ENCODE results near the gene SLC34A2. TPM values are rescaled to one million over a fixed set of nuclear protein-coding genes. Genes with fewer than 3 reads are reported as not detected.

Gene SLC34A2
- total and polyA plus RNA-seq, 11 donors: 0.04 to 5.5 TPM; not detected in 9

DNA sequence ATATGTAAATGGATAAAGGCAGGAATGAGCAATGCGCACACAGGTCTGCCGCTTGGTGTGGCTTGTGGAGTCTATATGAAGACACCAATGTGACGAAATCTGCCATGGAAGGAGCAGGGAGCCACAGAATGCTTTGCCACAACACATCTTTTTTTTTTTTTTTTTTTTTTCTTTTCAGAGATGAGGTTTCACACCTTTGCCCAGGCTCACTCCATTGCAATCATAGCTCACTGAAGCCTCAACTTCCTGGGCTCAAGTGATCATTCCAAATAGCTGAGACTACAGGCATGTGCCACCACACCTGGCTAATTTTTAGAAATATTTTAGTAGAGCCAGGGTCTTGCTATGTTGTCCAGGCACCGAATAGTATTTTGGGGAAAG is 17.4 kb upstream of the SLC34A2 start:
- intact Hi-C loops (cut with DNase I): no loop called here
- no peak for DNase-seq
- no peak overlapping the region for H3K4me3 ChIP-seq
- H3K9me3 ChIP-seq: no peaks in the 10 kb centered on the region
- H3K36me3 ChIP-seq: no peaks in the 10 kb centered on the region
- no peak for ATAC-seq
- no peak for TF ChIP-seq POLR2A (IDR thresholded peaks at IDR 0.05)
- TF ChIP-seq, protein P1, sequence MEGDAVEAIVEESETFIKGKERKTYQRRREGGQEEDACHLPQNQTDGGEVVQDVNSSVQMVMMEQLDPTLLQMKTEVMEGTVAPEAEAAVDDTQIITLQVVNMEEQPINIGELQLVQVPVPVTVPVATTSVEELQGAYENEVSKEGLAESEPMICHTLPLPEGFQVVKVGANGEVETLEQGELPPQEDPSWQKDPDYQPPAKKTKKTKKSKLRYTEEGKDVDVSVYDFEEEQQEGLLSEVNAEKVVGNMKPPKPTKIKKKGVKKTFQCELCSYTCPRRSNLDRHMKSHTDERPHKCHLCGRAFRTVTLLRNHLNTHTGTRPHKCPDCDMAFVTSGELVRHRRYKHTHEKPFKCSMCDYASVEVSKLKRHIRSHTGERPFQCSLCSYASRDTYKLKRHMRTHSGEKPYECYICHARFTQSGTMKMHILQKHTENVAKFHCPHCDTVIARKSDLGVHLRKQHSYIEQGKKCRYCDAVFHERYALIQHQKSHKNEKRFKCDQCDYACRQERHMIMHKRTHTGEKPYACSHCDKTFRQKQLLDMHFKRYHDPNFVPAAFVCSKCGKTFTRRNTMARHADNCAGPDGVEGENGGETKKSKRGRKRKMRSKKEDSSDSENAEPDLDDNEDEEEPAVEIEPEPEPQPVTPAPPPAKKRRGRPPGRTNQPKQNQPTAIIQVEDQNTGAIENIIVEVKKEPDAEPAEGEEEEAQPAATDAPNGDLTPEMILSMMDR (IDR thresholded peaks at IDR 0.05): no peak
- H3K27ac ChIP-seq: no peak overlapping the region
- 68 to 96% (median 87%) methylated on average over 4 of the region's 4 CpGs for WGBS, 4 donors
- H3K27me3 ChIP-seq: no peaks in the 10 kb centered on the region
- H3K4me1 ChIP-seq: no peaks in the 10 kb centered on the region

DNA sequence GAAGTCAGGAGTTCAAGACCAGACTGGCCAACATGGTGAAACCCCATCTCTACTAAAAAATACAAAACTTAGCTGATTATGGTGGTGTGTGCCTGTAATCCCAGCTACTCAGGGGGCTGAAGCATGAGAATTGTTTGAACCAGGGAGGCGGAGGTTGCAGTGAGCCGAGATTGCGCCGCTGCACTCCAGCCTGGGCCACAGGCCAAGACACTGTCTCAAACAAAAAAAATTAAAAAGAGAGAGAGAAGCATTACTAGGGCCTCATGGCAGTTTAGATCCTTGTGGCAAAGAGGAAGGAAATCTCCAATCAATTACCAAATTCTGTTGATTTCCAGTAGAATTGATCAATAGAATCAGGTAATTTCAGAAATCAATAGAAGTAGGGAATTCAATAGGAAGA is 16.8 kb upstream of the SLC34A2 start:
- DNase-seq (no peak), ATAC-seq (no peak)
- H3K36me3 ChIP-seq: no peaks in the 10 kb centered on the region
- H3K27ac ChIP-seq: no peak overlapping the region
- no peaks in the 10 kb centered on the region for H3K27me3 ChIP-seq
- no peaks in the 10 kb centered on the region for H3K9me3 ChIP-seq
- intact Hi-C loops (cut with DNase I): no loop called here
- no peak for TF ChIP-seq POLR2A (IDR thresholded peaks at IDR 0.05)
- TF ChIP-seq, protein P1 (IDR thresholded peaks at IDR 0.05): no peak
- no peaks in the 10 kb centered on the region for H3K4me1 ChIP-seq
- WGBS, 4 donors: 29 to 53% (median 46%) methylated on average over 4 of the region's 4 CpGs
- H3K4me3 ChIP-seq: no peak overlapping the region

DNA sequence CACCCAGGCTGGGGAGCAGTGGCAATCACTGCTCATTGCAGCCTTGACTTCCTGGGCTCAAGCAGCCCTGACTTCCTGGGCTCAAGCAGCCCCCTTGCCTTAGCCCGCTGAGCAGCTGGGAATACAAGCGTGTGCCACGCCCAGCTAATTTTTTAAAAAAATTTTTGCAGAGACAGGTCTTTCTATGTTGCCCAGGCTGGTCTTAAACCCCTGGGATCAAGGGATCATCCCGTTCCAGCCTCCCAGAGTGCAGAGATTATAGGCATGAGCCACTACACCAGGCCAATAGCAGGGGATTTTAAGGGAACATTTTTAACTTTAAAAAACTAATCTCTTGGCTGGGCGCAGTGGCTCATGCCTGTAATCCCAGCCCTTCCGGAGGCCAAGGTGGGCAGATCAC is 5.3 kb upstream of the SLC34A2 start:
- H3K4me3 ChIP-seq: no peak overlapping the region
- peaks cover 6 to 20% (median 12%) of the 10 kb centered on the region in 9 donors for H3K27me3 ChIP-seq
- ATAC-seq: no peak
- no peaks in the 10 kb centered on the region for H3K9me3 ChIP-seq
- H3K36me3 ChIP-seq: no peaks in the 10 kb centered on the region
- no peak for DNase-seq
- WGBS, 4 donors: 83 to 90% (median 87%) methylated on average over 5 to 6 of the region's 6 CpGs
- intact Hi-C loops (cut with DNase I): no loop called here
- H3K4me1 ChIP-seq: peaks cover 0 to 4% (median 0%) of the 10 kb centered on the region in 12 donors
- no peak overlapping the region for H3K27ac ChIP-seq
- TF ChIP-seq POLR2A (IDR thresholded peaks at IDR 0.05): no peak

DNA sequence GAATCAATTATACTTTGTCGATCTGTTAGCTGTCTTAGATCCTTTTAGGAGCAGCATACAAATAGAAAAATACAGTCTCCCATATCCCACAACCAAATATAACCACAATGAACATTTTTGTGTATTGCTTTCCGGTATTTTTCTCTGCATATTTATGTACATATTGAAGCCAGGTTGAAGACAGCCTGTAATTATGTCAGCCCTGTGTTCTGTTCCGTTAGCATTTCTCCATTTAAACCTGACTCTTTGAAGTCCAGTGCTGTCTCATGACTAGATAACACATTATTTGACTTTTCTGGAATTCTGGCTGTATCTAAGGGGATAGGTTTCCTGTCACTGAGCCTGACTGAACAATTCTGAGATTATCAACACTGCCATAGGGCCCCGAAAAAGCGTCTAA is 4.0 kb upstream of the SLC34A2 start:
- Histone ChIP-seq H3K36me3 (no peaks in the 10 kb centered on the region), H3K27ac (no peak overlapping the region), H3K4me1 (peaks cover 0 to 12% (median 0%) of the 10 kb centered on the region in 12 donors), H3K27me3 (peaks cover 13 to 34% (median 24%) of the 10 kb centered on the region in 9 donors), H3K4me3 (no peak overlapping the region), H3K9me3 (no peaks in the 10 kb centered on the region)
- DNase-seq (no peak), ATAC-seq (no peak)
- no peak for TF ChIP-seq POLR2A (IDR thresholded peaks at IDR 0.05)
- TF ChIP-seq, protein P1 (IDR thresholded peaks at IDR 0.05): no peak
- intact Hi-C loops (cut with DNase I): no loop called here
- WGBS, 4 donors: 72 to 82% (median 77%) methylated on average over 5 of the region's 5 CpGs
